Adipose tissue (tissue), 3 donors: ENCODE results near the gene MRPS12. TPM values are rescaled to one million over a fixed set of nuclear protein-coding genes. Genes with fewer than 3 reads are reported as not detected.

Experiments used
- H3K27ac ChIP-seq: one replicate; pipeline ENCODE4 v1.5.1; 2013; ENCODE audit warnings: low read depth, low read length
- WGBS, 3 donors: extraction: QIAGEN DNeasy Blood & Tissue Kit; methylation state at CpG; one replicate each; pipeline ENCODE4 v1.1.7; 2013; 5-methylcytosine and 5-hydroxymethylcytosine counted together
- polyA plus RNA-seq, 3 donors: library from polyadenylated mRNA; stranded (reverse); fragments of 200-250 nt; gene quantifications; one replicate each; pipeline ENCODE4 v1.2.3, GENCODE V29; 2013
- donor health status: healthy with polysubstance abuse.
- donor health status: Bipolar disorder and iron deficiency.
- donor health status: healthy.

MRPS12 gene
- polyA plus RNA-seq, 3 donors = 28.2 to 45.3 (median 35.4) TPM

DNA sequence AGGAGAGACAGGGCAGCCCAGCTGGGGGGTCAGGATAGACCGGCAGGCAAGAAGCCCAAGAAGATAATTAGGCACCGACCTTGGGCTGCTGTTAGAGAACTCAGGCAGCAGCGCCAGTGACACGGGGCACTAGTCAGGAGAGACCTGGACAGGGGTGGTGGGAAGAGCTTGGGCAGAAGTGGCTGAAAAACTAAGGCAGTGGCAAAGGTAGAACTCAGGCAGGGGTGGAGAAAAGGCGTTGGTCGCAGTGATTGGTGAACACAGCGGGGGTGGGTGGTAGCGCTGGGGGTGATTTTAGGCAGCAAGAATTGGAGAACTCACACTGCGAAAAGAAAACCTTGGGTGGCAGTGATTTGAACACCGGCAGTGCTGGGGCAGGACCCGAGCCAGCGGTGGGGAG is 23.1 kb upstream of the MRPS12 start:
- 93 to 96% (median 95%) methylated on average over 12 of the region's 12 CpGs for WGBS, 3 donors
- no peak overlapping the region for H3K27ac ChIP-seq

DNA sequence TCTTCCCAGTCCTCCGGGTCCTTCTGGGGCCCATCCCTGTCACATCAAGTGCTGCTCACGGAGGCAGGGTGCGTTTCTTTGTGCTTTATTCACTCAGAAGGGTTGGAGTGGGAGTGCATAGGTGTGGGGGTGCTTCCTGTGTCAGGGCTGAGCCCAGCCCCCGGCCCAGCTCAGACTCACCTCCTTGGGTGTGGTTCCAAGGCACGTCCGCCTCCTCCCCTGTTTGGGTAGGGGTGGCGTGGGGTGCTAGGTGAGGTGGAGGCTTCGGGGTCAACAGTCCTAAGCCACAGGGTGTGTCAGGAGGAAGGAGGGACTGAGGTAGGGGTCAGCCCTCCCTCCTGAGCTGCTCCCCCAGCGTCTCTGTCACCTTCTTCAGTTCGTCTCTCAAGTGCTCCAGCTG is 21.8 kb upstream of the MRPS12 start:
- H3K27ac ChIP-seq = no peak overlapping the region
- 73 to 86% (median 78%) methylated on average over 10 of the region's 10 CpGs for WGBS, 3 donors

DNA sequence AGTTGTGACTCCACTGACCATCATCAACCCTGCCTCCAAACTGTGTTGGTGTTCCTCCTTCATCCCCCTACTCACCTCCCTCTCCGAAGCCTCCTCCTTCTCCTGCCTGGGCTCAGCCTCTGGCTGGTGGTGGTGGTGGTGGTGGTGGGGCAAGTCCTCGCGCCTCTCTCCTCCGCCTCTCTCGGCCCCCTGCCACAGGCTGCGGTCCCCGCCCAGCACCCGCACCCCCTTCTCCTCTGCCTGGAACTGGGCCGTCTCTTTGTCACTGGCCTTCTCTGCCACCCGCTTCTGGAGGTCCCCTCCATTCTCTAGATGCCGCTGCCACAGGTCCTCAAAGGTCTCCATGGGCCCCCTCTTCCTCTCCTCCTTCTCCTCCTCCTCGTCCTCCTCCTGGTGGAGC is 20.3 kb upstream of the MRPS12 start:
- 92 to 98% (median 96%) methylated on average over 11 to 12 of the region's 12 CpGs for WGBS, 3 donors
- no peak overlapping the region for H3K27ac ChIP-seq

DNA sequence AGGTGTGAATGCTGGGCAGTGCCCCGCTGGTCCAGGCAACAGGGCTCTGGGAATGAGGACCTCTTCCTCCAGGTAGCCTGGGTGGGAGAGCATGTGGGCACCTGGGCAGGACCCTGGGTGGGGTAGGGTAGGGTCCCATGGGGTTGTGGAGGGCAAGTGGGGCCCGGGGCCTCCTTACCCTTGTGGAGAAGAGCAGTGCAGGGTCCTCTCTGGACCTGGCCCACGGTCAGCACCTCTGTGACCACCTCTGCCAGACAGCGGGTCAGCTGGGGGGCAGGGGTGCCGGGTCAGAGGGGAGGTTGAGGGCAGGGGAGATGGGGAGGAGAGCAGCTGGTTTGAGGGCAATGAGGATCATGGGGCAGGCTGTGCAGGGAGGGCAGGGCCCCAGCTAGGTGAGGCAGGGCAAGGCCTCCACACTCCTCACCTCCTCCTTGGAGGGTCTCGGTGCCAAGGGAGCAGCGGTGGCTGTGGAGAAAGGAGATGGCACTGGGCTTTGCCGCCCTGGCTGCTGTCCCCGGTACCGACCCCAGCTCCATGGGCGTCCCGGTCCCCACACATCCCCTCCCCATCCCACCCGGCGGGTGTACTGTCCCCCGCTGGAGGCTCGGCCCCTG is 19.2 kb upstream of the MRPS12 start:
- WGBS, 3 donors = 54 to 73% (median 69%) methylated on average over 11 to 16 of the region's 16 CpGs
- no peak overlapping the region for H3K27ac ChIP-seq

DNA sequence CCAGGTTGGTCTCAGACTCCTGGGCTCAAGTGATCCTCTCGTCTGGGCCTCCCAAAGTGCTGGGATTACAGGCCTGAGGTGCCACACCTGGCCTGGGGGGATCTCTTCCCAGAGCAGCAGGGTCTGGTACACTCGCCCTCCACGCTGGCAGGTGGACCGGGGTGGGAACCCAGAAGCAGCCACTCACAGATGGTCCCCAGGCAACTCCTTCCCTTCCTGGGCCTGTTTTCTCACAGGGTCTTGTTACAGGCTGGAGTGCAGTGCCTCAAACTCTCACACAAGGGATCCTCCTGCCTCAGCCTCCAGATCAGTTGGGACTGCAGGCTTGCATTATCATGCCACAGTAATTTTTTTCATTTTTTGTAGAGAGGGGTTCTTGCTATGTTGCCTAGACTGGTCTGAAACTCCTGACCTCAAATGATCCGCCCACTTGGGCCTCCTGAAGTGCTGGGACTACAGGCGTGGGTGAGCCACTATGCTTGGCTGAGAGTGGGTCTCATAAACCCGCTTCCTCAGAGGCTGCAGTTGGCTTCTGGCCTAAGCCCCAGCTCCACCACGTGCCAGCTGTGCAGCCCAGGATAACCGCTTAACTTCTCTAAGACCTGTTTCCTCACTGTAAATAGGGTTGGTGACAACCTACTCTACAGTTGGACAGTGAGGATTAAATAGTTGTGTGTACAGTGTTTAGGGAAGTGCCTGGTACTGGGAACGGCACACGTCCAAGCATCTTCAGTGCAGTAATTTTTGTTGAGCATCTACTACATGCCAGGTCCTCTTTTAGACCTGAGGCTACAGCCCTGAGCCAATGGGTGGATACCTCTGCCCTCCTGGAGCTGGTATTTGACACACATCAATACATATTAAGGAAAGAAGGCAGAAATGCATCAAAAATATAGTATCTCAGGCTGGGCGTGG is 17.9 kb upstream of the MRPS12 start:
- no peak overlapping the region for H3K27ac ChIP-seq
- 70 to 81% (median 70%) methylated on average over 12 of the region's 12 CpGs for WGBS, 3 donors

DNA sequence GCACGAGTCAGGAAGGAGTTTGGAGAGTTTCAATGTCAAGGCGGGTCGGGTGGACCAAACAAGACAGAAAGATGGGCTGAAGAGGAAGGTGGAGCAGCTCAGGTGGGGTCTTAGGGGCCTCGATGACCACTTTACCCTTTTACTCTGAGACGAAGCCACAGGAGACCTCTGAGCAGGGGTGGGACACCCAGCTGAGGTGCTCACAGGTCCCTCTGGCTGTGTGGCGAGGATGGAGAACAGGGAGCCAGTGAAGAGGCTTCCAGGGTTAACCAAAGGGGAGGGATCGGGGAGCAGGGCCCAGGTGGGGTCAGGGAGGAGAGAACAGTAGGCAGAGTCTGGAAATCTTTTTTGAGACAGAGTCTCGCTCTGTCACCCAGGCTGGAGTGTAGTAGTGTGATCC is 16.8 kb upstream of the MRPS12 start:
- no peak overlapping the region for H3K27ac ChIP-seq
- WGBS, 3 donors = 91 to 96% (median 94%) methylated on average over 8 of the region's 8 CpGs

DNA sequence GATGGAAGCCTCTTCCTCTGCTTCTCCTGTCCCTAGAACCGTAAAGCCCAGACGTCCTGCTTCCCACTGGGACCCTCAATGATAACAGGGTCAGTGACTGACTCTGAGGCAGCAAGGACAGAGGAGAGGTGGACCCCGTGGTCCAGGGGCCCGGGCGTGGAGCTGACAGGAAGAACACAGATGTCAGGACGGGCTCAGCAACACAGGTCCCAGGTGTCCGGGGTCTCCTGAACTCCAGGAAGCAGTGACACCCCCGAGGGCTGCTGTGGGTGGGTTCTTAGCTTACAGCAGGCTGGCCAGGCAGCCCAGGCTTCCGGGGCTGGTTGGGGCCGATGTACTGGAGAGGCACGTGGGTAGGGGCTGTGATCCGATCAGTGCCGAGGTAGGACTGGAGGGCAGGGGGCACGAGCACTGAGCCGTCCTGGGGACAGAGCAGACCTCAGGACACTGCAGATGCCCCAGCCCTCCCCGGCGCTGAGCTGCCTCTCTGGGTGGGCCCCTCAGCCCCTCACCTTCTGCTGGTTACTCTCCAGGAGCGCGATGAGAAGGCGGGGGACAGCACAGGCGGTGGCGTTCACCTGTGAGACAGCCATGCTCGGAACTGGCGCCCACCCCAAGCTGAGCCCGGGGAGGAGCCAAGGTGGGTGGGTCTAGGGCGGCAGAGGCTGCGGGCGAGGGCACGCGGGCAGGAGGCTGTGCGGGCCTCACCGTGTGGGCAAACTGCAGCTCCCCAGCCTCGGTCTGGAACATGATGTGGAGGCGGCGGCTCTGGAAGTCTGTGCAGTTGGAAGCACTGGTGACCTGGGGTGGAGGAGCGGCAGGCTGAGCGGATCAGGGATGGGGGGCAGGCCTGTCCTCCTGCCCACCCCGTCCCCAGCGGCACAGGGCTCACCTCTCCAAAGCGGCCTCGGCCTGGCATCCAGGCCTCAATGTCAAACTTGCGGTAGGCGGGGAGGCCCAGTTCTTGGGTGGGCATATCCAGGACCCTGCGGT is 15.1 kb upstream of the MRPS12 start:
- WGBS, 3 donors = 91 to 92% (median 92%) methylated on average over 42 to 44 of the region's 44 CpGs

DNA sequence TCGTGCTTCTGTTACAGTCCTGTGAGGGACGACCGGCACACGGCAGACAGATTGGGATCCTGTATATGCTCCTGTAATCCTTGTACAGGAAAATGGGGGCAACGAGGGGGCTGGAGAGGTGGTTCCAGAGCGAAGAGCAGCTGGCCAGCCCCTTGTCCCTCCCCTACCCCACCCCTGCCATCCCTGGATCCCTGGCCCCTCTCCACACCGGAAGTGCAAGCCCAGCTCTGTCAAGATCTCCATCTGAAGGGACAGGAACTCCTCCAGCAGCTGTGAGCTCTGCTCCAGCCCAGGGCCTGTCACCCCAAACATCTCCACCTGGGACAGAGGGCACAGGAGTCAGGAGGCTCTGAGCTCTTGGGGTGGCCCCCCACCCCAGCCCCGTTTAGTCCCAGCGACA is 13.2 kb upstream of the MRPS12 start:
- WGBS, 3 donors = 68 to 90% (median 81%) methylated on average over 8 to 9 of the region's 9 CpGs
- H3K27ac ChIP-seq = no peak overlapping the region

More for the DNA sequence above, 15.1 kb upstream of the MRPS12 start:
- no peak overlapping the region for H3K27ac ChIP-seq

DNA sequence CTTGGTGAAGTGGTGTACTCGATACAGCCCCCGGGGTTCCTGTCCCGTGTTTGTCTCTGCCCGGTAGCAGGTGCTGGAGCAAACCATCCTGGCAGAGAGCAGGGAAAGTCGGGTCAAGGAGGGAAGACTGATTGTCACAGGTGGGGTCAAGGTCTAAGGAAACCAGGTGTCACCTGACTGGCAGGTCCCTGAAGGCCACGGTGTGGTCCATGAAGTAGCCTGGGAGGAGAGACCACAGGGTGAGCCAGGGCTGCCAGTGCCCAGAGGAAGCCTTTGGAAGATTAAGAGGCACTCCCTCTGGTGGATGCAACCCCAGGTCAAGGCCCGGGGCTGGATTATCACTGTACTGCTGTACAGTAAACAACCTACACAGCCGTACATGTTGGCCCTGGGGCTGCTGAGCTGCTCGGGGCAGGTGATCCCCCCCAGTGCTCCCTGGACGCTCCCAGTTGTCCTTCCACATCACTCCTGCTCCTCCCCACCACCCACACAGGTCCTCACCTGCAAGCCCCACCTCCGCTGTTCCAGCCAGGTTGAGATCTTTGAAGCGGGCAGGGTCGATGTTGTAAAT is 12.7 kb upstream of the MRPS12 start:
- no peak overlapping the region for H3K27ac ChIP-seq
- 64 to 80% (median 79%) methylated on average over 13 of the region's 13 CpGs for WGBS, 3 donors

DNA sequence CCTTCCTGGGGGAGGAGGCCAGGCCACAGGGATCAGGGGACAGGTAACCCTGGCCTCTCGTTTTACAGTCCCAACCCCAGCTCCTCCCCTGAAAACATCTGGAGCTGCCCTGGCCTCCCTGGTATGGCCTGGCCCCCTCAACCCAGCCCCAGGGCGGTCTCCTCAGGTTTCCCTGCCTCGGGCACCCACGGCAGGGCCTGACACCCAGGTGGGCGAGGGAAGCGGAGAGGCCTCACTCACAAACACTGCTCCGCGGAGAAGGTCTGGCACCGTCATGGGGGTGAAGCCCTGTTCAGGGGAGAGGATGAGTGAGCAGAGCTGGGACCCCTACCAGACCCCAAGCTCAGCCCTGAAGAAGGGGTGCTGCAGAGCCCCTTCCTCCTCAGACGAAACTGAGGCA is 12.2 kb upstream of the MRPS12 start:
- WGBS, 3 donors = 88 to 94% (median 91%) methylated on average over 10 of the region's 10 CpGs
- H3K27ac ChIP-seq = no peak overlapping the region

DNA sequence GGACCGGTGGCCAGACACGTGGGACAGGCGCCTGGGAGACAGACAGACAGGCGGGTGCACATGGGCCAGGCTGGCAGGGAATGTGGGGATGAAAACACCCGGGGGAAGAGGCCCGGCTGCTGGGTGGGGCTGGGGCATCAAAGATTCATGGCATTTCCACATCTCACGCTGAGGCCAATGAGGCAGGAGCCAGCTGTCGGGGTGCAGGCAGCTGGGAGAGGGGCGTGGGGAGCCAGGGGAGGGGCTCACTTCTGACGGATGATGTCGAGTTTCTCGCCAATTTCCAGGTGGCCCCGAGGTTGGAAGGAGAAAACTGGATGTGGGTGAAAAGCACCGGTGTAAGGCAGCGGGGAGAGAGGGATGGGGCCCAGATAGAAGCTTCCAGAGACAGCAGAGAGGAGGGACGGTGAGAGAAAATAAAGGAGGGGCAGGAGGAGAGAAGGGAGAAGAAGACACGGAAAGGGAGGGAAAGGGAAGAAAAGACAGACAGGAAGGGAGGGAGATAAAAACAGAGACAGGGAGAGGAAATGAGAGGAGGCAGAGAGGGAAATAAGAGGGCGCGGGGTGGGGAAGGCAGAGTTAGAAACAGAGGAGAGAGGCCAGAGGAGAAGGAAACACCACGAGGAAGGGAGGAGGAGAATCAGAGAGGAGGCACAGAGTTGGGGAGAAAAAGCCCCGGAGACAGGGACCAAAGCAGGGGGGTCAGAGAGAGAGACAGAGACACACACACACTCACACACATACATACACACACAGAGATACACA is 10.7 kb upstream of the MRPS12 start:
- H3K27ac ChIP-seq = no peak overlapping the region
- WGBS, 3 donors = 53 to 71% (median 62%) methylated on average over 21 of the region's 21 CpGs

DNA sequence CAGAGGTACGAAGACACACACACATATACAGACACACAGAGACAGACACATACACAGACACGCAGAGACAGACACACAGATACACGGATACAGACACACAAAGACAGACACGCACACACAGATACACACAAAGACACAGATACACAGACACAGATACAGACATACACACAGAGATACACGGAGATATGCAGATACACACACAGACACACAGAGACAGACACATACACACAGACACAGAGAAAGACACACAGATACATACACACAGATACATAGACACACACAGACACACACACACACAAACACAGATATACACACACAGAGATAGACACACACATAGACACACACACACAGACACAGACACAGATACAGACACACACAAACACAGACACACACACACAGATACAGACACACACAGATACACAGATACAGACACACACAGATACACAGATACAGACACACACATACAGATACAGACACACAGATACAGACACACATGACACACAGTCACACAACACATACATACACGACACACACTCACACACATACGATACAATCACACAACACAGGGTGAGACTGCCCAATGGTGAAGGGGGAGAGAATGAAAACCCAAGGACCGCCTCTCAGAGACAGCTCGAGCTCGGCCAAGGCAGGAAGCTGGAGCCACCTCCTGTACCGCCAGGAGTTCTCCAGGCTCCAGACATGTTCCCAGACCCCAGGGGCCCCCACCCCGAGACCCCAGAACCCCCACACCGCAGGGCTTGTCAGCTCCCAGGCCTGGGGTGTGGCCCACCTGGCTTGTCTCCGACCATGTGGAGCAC is 9.9 kb upstream of the MRPS12 start:
- H3K27ac ChIP-seq = no peak overlapping the region
- 76 to 80% (median 78%) methylated on average over 14 of the region's 14 CpGs for WGBS, 3 donors

DNA sequence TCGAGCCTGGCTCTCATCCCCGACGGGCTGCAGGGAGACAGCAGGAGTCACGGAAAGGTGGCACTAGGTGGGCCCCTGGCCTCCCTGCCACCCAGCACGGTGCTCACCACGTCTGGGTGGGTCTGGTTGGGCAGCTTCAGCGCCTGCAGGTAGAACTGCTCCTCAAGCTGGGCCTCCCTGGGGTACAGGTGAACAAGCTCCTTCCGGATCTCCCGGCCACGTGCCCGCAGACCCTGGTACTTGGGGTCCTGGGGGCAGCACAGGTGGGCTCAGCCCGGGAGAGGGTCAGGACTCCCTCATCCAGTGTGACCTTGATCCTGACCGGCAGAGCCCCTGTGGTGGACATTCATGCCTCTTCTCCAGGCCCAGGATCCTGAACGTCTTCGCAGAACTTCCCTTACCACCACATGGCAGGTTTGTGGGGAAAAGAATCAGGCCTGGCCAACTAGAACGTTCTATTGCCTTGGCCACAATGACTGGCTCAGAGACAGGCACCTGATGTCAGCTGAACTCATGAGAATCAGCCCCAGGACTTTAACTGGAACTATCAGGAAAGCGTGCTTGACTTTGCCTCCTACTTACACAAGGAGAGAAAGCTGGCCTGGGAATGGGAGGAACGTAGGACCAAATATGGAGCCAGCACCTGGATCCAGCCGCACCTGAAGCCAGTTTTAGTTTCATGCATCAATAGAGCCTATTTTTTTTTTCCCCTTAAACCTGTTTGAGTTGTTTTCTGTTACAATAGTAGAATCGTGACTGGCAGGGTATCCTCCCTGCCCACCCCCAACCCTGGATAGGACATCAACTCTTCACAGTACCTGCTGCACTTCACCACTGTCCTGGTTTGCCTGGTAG is 9.1 kb upstream of the MRPS12 start:
- WGBS, 3 donors = 91 to 94% (median 93%) methylated on average over 20 of the region's 20 CpGs
- no peak overlapping the region for H3K27ac ChIP-seq

DNA sequence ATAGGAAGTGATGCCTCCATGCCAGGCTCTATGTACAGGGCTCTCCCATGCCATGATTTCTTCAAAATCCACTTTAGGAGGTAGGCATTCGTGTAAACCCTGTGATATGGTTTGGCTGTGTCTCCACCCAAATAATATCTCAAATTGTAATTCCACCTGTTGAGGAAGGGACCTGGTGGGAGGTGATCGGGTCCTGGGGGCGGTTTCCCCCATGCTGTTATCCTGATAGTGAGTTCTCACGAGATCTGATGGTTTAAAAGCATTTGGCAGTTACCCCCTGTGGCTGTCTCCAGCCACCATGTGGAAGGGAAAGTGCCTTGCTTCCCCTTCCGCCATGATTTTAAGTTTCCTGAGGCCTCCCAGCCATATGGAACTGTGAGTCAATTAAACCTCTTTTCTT is 8.3 kb upstream of the MRPS12 start:
- H3K27ac ChIP-seq = no peak overlapping the region
- 90 to 97% (median 90%) methylated on average over 5 of the region's 5 CpGs for WGBS, 3 donors

DNA sequence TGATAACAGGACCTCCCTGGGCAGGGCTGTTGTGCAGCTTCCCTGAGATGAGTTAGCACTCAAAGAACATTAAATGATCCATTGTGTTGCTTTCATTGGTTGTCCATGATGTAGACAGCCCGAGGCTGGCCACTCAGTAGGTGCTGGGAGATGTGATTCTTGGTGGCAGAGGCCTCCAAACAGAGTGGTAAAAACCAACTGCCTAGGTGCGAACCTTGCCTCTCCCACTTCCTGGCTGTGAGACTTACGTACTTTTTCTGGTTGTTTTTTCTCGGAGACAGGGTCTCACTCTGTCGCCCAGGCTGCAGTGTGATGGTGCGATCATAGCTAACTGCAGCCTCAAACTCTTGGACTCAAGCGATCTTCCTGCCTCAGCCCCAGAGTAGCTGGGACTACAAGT is 6.4 kb upstream of the MRPS12 start:
- no peak overlapping the region for H3K27ac ChIP-seq
- whole genome bisulfite sequencing, 3 donors = 96% methylated on average over 7 of the region's 7 CpGs

DNA sequence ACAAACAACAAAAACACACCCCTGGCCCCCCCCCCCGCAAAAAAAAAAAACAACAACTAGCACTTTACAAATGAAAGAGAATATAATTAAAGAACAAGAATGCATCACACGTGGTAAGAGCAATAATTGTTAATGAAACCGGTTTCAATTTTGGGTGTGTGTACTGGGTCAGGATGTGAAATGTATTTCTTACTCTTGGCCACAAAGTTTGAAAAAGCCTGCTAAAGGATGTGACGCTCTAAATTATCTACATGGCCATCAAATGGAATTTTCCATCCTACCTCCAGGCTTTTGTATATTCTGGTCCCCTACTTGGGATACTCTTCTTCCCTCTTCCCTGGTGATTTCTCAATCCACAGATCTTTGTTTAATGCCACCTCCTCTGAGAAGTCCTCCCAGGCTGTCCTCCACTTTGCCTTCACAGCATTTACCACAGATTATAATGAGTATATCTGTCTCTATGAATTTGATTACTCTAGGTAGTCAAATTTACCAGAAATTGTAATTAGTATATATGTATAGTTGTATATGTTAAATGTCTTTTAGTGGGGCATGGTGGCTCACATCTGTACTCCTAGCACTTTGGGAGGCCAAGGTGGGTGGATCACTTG is 2.2 kb upstream of the MRPS12 start:
- no peak overlapping the region for H3K27ac ChIP-seq
- 78 to 82% (median 80%) methylated on average over 4 of the region's 4 CpGs for WGBS, 3 donors
